ENCODE measurements around the gene PIN4.

PIN4 gene

GRCh38 chrX:72176981-72177380 lies 4.6 kb upstream of the PIN4 start:
- no peak overlapping the region for H2BK5ac ChIP-seq (ENCODE audit: low read length)
- H3K79me2 ChIP-seq (ENCODE audit: control insufficient read depth, insufficient read depth, low read length), result peaks cover 3% of the 10 kb centered on the region
- no peaks in the 10 kb centered on the region for H3K4me1 ChIP-seq (ENCODE audit: control insufficient read depth, low read depth, low read length)
- no peak overlapping the region for H2AK5ac ChIP-seq (ENCODE audit: low read length)
- H3K27ac ChIP-seq (ENCODE audit: low read depth, low read length), result no peak overlapping the region
- no peak for DNase-seq
- H2BK15ac ChIP-seq (replicated peaks; ENCODE audit: low read depth), result no peak overlapping the region
- no peaks in the 10 kb centered on the region for H3K27me3 ChIP-seq (ENCODE audit: insufficient read depth, low read length, poor library complexity)
- H3K4me3 ChIP-seq (ENCODE audit: low read length), result no peak overlapping the region
- no peak overlapping the region for H4K5ac ChIP-seq (ENCODE audit: low read length)
- H4K8ac ChIP-seq (ENCODE audit: low read depth, low read length), result no peak overlapping the region
- no CpG with 5 or more reads among the region's 2 CpGs for WGBS (ENCODE audit: extremely low coverage, insufficient coverage, low lambda C conversion rate)
- no peak overlapping the region for H3K23ac ChIP-seq (ENCODE audit: low read length)
- no peaks in the 10 kb centered on the region for H3K79me1 ChIP-seq (ENCODE audit: low read length)
- H3K56ac ChIP-seq (ENCODE audit: low read length), result no peak overlapping the region
- H3K36me3 ChIP-seq (ENCODE audit: control insufficient read depth, insufficient read depth, low read length), result no peaks in the 10 kb centered on the region
- no peak overlapping the region for H3K9ac ChIP-seq (ENCODE audit: low read length)
- no peak overlapping the region for H3K18ac ChIP-seq (ENCODE audit: low read length)
- H3K4me2 ChIP-seq (ENCODE audit: low read length), result no peak overlapping the region
- no peak overlapping the region for H3K4ac ChIP-seq (ENCODE audit: low read depth, low read length)
- H2BK120ac ChIP-seq (ENCODE audit: low read depth, low read length), result no peak overlapping the region

GRCh38 chrX:72180539-72180938 lies 1.0 kb upstream of the PIN4 start:
- Histone ChIP-seq H3K4ac (ENCODE audit: low read depth, low read length) (no peak overlapping the region), H3K4me1 (ENCODE audit: control insufficient read depth, low read depth, low read length) (peaks cover 2% of the 10 kb centered on the region), H3K56ac (ENCODE audit: low read length) (peak overlapping the region; percentile 25), H3K27me3 (ENCODE audit: insufficient read depth, low read length, poor library complexity) (no peaks in the 10 kb centered on the region), H3K23ac (ENCODE audit: low read length) (no peak overlapping the region), H3K27ac (ENCODE audit: low read depth, low read length) (no peak overlapping the region), H3K18ac (ENCODE audit: low read length) (no peak overlapping the region), H2BK5ac (ENCODE audit: low read length) (no peak overlapping the region), H2AK5ac (ENCODE audit: low read length) (no peak overlapping the region), H2BK120ac (ENCODE audit: low read depth, low read length) (no peak overlapping the region), H3K4me3 (ENCODE audit: low read length) (no peak overlapping the region), H3K36me3 (ENCODE audit: control insufficient read depth, insufficient read depth, low read length) (no peaks in the 10 kb centered on the region), H3K4me2 (ENCODE audit: low read length) (no peak overlapping the region), H3K79me1 (ENCODE audit: low read length) (peaks cover 3% of the 10 kb centered on the region), H3K9ac (ENCODE audit: low read length) (no peak overlapping the region), H3K79me2 (ENCODE audit: control insufficient read depth, insufficient read depth, low read length) (peaks cover 9% of the 10 kb centered on the region), H4K8ac (ENCODE audit: low read depth, low read length) (no peak overlapping the region), H2BK15ac (replicated peaks; ENCODE audit: low read depth) (no peak overlapping the region), H4K5ac (ENCODE audit: low read length) (no peak overlapping the region)
- no peak for DNase-seq
- no CpG with 5 or more reads among the region's 1 CpG for WGBS (ENCODE audit: extremely low coverage, insufficient coverage, low lambda C conversion rate)

- Histone ChIP-seq H3K9ac (ENCODE audit: low read length) (no peak overlapping the region), H3K27me3 (ENCODE audit: insufficient read depth, low read length, poor library complexity) (no peaks in the 10 kb centered on the region), H3K79me2 (ENCODE audit: control insufficient read depth, insufficient read depth, low read length) (peaks cover 9% of the 10 kb centered on the region), H3K79me1 (ENCODE audit: low read length) (peaks cover 3% of the 10 kb centered on the region), H2AK5ac (ENCODE audit: low read length) (no peak overlapping the region), H3K27ac (ENCODE audit: low read depth, low read length) (no peak overlapping the region), H2BK5ac (ENCODE audit: low read length) (no peak overlapping the region), H4K8ac (ENCODE audit: low read depth, low read length) (no peak overlapping the region), H3K18ac (ENCODE audit: low read length) (no peak overlapping the region), H3K4ac (ENCODE audit: low read depth, low read length) (no peak overlapping the region), H2BK15ac (replicated peaks; ENCODE audit: low read depth) (no peak overlapping the region), H3K23ac (ENCODE audit: low read length) (no peak overlapping the region), H3K4me1 (ENCODE audit: control insufficient read depth, low read depth, low read length) (peaks cover 2% of the 10 kb centered on the region), H3K4me3 (ENCODE audit: low read length) (no peak overlapping the region), H3K36me3 (ENCODE audit: control insufficient read depth, insufficient read depth, low read length) (no peaks in the 10 kb centered on the region), H2BK120ac (ENCODE audit: low read depth, low read length) (no peak overlapping the region), H3K4me2 (ENCODE audit: low read length) (no peak overlapping the region), H3K56ac (ENCODE audit: low read length) (peak overlapping the region; percentile 34), H4K5ac (ENCODE audit: low read length) (no peak overlapping the region)
- WGBS (ENCODE audit: extremely low coverage, insufficient coverage, low lambda C conversion rate), result no CpG with 5 or more reads among the region's 2 CpGs
- no peak for DNase-seq
Observed at GRCh38 chrX:72182924-72183323, 1.4 kb downstream of the PIN4 start.

- H3K4ac ChIP-seq (ENCODE audit: low read depth, low read length), result no peak overlapping the region
- H3K4me1 ChIP-seq (ENCODE audit: control insufficient read depth, low read depth, low read length), result peaks cover 2% of the 10 kb centered on the region
- H3K36me3 ChIP-seq (ENCODE audit: control insufficient read depth, insufficient read depth, low read length), result no peaks in the 10 kb centered on the region
- H3K23ac ChIP-seq (ENCODE audit: low read length), result no peak overlapping the region
- H3K18ac ChIP-seq (ENCODE audit: low read length), result peak overlapping the region; percentile 60
- H2BK120ac ChIP-seq (ENCODE audit: low read depth, low read length), result no peak overlapping the region
- H3K4me2 ChIP-seq (ENCODE audit: low read length), result no peak overlapping the region
- no peaks in the 10 kb centered on the region for H3K27me3 ChIP-seq (ENCODE audit: insufficient read depth, low read length, poor library complexity)
- H2BK15ac ChIP-seq (replicated peaks; ENCODE audit: low read depth), result no peak overlapping the region
- H3K4me3 ChIP-seq (ENCODE audit: low read length), result no peak overlapping the region
- H3K79me2 ChIP-seq (ENCODE audit: control insufficient read depth, insufficient read depth, low read length), result no peaks in the 10 kb centered on the region
- H3K9ac ChIP-seq (ENCODE audit: low read length), result no peak overlapping the region
- H2BK5ac ChIP-seq (ENCODE audit: low read length), result peak overlapping the region; percentile 35
- H3K56ac ChIP-seq (ENCODE audit: low read length), result peak overlapping the region; percentile 67
- H4K5ac ChIP-seq (ENCODE audit: low read length), result no peak overlapping the region
- H2AK5ac ChIP-seq (ENCODE audit: low read length), result no peak overlapping the region
- peak; percentile 64 for DNase-seq
- H3K27ac ChIP-seq (ENCODE audit: low read depth, low read length), result peak overlapping the region; percentile 76
- H3K79me1 ChIP-seq (ENCODE audit: low read length), result no peaks in the 10 kb centered on the region
- no peak overlapping the region for H4K8ac ChIP-seq (ENCODE audit: low read depth, low read length)
- no CpG with 5 or more reads among the region's 7 CpGs for WGBS (ENCODE audit: extremely low coverage, insufficient coverage, low lambda C conversion rate)
Observed at GRCh38 chrX:72201836-72202536, 20.4 kb downstream of the PIN4 start.

- Histone ChIP-seq H3K4me2 (ENCODE audit: low read length) (no peak overlapping the region), H2AK5ac (ENCODE audit: low read length) (no peak overlapping the region), H2BK5ac (ENCODE audit: low read length) (no peak overlapping the region), H4K5ac (ENCODE audit: low read length) (no peak overlapping the region), H3K56ac (ENCODE audit: low read length) (peak overlapping the region; percentile 46), H2BK15ac (replicated peaks; ENCODE audit: low read depth) (no peak overlapping the region), H3K4me3 (ENCODE audit: low read length) (no peak overlapping the region), H3K27me3 (ENCODE audit: insufficient read depth, low read length, poor library complexity) (no peaks in the 10 kb centered on the region), H3K79me2 (ENCODE audit: control insufficient read depth, insufficient read depth, low read length) (no peaks in the 10 kb centered on the region), H3K9ac (ENCODE audit: low read length) (peak overlapping the region; percentile 24), H3K4me1 (ENCODE audit: control insufficient read depth, low read depth, low read length) (peaks cover 2% of the 10 kb centered on the region), H3K79me1 (ENCODE audit: low read length) (no peaks in the 10 kb centered on the region), H3K4ac (ENCODE audit: low read depth, low read length) (no peak overlapping the region), H3K23ac (ENCODE audit: low read length) (no peak overlapping the region), H3K36me3 (ENCODE audit: control insufficient read depth, insufficient read depth, low read length) (no peaks in the 10 kb centered on the region), H3K18ac (ENCODE audit: low read length) (no peak overlapping the region), H3K27ac (ENCODE audit: low read depth, low read length) (no peak overlapping the region), H4K8ac (ENCODE audit: low read depth, low read length) (no peak overlapping the region), H2BK120ac (ENCODE audit: low read depth, low read length) (no peak overlapping the region)
- WGBS (ENCODE audit: extremely low coverage, insufficient coverage, low lambda C conversion rate), result no CpG with 5 or more reads among the region's 4 CpGs
- DNase-seq, result peak; percentile 72
Observed at GRCh38 chrX:72202792-72203401, 21.3 kb downstream of the PIN4 start.
